Adipocyte (in vitro differentiated cells): ENCODE measurements around the gene RPA1.

Source experiments
- DNase-seq: peaks from one replicate; pipeline ENCODE4 v3.0.0-alpha.2; 2015; ENCODE audit warnings: low read depth
- H3K27me3 ChIP-seq: replicated peaks from 2 replicates; pipeline ENCODE4 v1.7.0; 2013; ENCODE audit warnings: mild to moderate bottlenecking, low read length, moderate library complexity; ENCODE audit not compliant: control insufficient read depth, insufficient read depth
- H3K36me3 ChIP-seq: 2 replicates; pipeline ENCODE4 v1.7.0; 2013; ENCODE audit warnings: low read length, mild to moderate bottlenecking, moderate library complexity; ENCODE audit not compliant: control insufficient read depth, insufficient read depth, severe bottlenecking
- H3K4me1 ChIP-seq: 2 replicates; pipeline ENCODE4 v1.7.0; 2013; ENCODE audit warnings: mild to moderate bottlenecking, low read length, moderate library complexity; ENCODE audit not compliant: control insufficient read depth, insufficient read depth
- H3K4me3 ChIP-seq: 2 replicates; pipeline ENCODE4 v1.7.0; 2013; ENCODE audit warnings: mild to moderate bottlenecking, low read length, moderate library complexity
- H3K9ac ChIP-seq: 2 replicates; pipeline ENCODE4 v1.7.0; 2013; ENCODE audit warnings: mild to moderate bottlenecking, low read length, moderate library complexity
- H3K9me3 ChIP-seq: 2 replicates; pipeline ENCODE4 v1.7.0; 2013; ENCODE audit warnings: mild to moderate bottlenecking, low read length, moderate library complexity; ENCODE audit not compliant: control insufficient read depth

RPA1 gene

GRCh38 chr17:1829592-1830257 is at the start of gene RPA1, which contains the start of gene SMYD4:
RPA1 (plus strand) TSS chr17:1830005; CDS start chr17:1830094, 89 bp downstream.
SMYD4 (minus strand) TSS chr17:1829902; CDS start chr17:1827994, 1,908 bp downstream.
- H3K4me1 ChIP-seq = peaks cover 16% of the 10 kb centered on the region
- no peaks in the 10 kb centered on the region for H3K27me3 ChIP-seq
- peak; percentile 97 for DNase-seq
- peaks cover 13% of the 10 kb centered on the region for H3K36me3 ChIP-seq
- peak within 1 kb of the TSS; percentile 88 for H3K9ac ChIP-seq
- no peaks in the 10 kb centered on the region for H3K9me3 ChIP-seq
- peak within 1 kb of the TSS; percentile 92 for H3K4me3 ChIP-seq

GRCh38 chr17:1782171-1782567 is 47.6 kb upstream of the RPA1 start:
- Histone ChIP-seq H3K4me3 (peak overlapping the region; percentile 59), H3K9me3 (no peaks in the 10 kb centered on the region), H3K4me1 (peaks cover 74% of the 10 kb centered on the region), H3K9ac (peak overlapping the region; percentile 95), H3K36me3 (peaks cover 21% of the 10 kb centered on the region), H3K27me3 (no peaks in the 10 kb centered on the region)
- no peak for DNase-seq

- Histone ChIP-seq H3K27me3 (no peaks in the 10 kb centered on the region), H3K9me3 (no peaks in the 10 kb centered on the region), H3K9ac (peak overlapping the region; percentile 95), H3K36me3 (peaks cover 10% of the 10 kb centered on the region), H3K4me3 (peak overlapping the region; percentile 62), H3K4me1 (peaks cover 82% of the 10 kb centered on the region)
- DNase-seq = no peak
Measured at GRCh38 chr17:1783271-1783670, 46.5 kb upstream of the RPA1 start.

- DNase-seq = peak; percentile 82
- peak overlapping the region; percentile 62 for H3K4me3 ChIP-seq
- H3K36me3 ChIP-seq = peaks cover 6% of the 10 kb centered on the region
- H3K4me1 ChIP-seq = peaks cover 74% of the 10 kb centered on the region
- H3K27me3 ChIP-seq = no peaks in the 10 kb centered on the region
- peak overlapping the region; percentile 95 for H3K9ac ChIP-seq
- no peaks in the 10 kb centered on the region for H3K9me3 ChIP-seq
Measured at GRCh38 chr17:1783834-1784611, 45.8 kb upstream of the RPA1 start.

DNA sequence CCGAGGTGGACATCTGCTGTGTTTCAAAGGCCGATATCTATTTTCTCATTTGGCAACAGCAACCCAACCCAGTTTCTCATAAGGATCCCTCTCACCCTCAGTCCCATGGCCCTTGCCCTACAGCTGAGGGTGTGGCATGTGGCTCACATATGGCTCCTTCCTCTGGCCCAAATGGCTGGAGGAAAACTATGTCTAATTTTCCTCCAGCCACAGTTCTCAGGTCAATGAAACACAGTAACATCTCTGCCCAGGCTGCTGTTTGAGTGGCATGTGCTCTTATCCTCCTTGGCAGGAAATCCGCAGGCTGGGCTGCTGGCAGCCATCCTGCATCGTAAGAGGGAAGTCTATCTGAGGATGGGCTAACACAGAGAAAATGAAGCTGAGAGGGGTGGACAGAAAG is 43.9 kb upstream of the RPA1 start:
- Histone ChIP-seq H3K36me3 (peaks cover 6% of the 10 kb centered on the region), H3K27me3 (no peaks in the 10 kb centered on the region), H3K4me3 (peak overlapping the region; percentile 66), H3K9ac (peak overlapping the region; percentile 95), H3K9me3 (no peaks in the 10 kb centered on the region), H3K4me1 (peaks cover 73% of the 10 kb centered on the region)
- DNase-seq = no peak

- DNase-seq = no peak
- H3K4me3 ChIP-seq = peak overlapping the region; percentile 66
- H3K9ac ChIP-seq = peak overlapping the region; percentile 95
- H3K36me3 ChIP-seq = no peaks in the 10 kb centered on the region
- H3K27me3 ChIP-seq = no peaks in the 10 kb centered on the region
- H3K4me1 ChIP-seq = peaks cover 66% of the 10 kb centered on the region
- no peaks in the 10 kb centered on the region for H3K9me3 ChIP-seq
Measured at GRCh38 chr17:1786708-1787107, 43.1 kb upstream of the RPA1 start.

DNA sequence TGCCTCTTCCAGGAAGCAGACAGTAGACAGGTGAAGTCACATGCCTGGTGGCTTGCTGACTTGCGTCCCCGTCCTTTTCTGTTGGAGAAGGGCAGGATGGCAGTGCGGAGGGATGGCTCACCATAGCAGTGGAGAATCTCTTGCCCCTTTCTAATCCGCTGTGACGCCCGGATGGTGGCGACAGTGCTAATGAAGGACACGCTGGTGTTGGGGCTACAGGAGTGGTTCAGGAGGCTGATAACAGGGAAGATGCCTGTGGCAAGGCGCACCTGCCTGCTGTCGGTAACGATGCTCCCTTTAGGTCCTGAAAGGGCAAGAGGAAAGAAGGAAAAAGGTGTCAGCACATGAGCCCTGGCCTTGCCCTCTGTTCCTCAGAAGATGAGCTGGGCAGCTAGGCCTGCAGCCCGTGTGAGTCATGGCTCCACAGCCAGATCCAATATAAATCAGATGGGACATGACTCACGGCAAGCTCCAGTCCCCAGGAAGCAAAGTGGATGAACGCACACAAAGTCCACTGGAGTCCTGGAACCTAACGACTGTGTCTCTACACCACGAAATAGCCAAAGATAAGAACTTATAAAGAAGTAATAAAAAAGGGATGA is 42.4 kb upstream of the RPA1 start:
- Histone ChIP-seq H3K4me1 (peaks cover 60% of the 10 kb centered on the region), H3K36me3 (no peaks in the 10 kb centered on the region), H3K27me3 (no peaks in the 10 kb centered on the region), H3K9ac (peak overlapping the region; percentile 95), H3K9me3 (no peaks in the 10 kb centered on the region), H3K4me3 (peak overlapping the region; percentile 66)
- peak; percentile 96 for DNase-seq

GRCh38 chr17:1789936-1790335 is 39.9 kb upstream of the RPA1 start:
- no peaks in the 10 kb centered on the region for H3K27me3 ChIP-seq
- peaks cover 43% of the 10 kb centered on the region for H3K4me1 ChIP-seq
- no peaks in the 10 kb centered on the region for H3K9me3 ChIP-seq
- H3K9ac ChIP-seq = no peak overlapping the region
- H3K36me3 ChIP-seq = no peaks in the 10 kb centered on the region
- no peak for DNase-seq
- no peak overlapping the region for H3K4me3 ChIP-seq

DNA sequence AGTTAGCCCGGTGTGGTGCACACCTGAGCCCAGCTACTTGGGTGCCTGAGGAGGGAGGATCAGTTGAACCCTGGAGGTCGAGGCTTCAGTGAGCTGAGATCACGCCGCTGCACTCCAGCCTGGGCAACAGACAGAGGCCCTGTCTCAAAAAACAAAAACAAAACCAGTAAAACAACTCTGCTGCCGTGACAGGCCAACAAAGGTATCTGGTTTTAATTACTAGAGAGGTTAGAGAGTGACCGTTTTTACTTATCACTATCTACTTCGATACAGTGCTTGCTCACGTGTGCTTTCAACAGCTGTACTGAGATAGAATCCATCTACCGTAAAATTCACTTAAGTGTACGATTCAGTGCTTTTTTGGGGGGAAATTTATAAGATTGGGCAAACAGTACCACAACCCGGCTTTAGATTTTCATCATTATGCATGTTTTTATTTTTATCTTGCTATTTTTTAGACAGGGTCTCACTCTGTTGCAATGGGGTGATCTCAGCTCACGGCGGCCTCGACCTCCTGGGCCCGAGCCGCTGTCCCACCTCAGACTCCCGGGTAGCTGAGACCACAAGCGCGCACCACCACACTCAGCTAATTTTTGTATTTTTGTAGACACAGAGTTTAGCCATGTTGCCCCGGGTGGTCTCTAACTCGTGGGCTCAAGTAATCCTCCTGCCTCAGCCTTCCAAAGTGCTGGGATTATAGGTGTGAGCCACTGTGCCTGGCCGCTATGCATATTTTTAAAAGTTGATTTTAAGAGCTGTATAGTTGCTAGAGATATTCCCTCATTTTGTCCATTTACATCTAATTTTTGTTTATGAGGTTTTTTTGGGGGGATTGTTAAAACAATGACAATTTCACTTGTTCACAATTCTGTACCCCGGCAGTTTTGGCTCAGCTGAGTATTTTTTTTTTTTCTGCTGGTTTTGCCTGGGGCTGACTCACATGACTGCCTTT is 37.0 kb upstream of the RPA1 start:
- DNase-seq = no peak

GRCh38 chr17:1793447-1793806 is 36.4 kb upstream of the RPA1 start:
- H3K9ac ChIP-seq = no peak overlapping the region
- H3K27me3 ChIP-seq = no peaks in the 10 kb centered on the region
- H3K4me1 ChIP-seq = peaks cover 20% of the 10 kb centered on the region
- H3K9me3 ChIP-seq = no peaks in the 10 kb centered on the region
- DNase-seq = no peak
- no peaks in the 10 kb centered on the region for H3K36me3 ChIP-seq
- no peak overlapping the region for H3K4me3 ChIP-seq

More for the DNA sequence above, 37.0 kb upstream of the RPA1 start:
- peak overlapping the region; percentile 20 for H3K9ac ChIP-seq
- no peaks in the 10 kb centered on the region for H3K36me3 ChIP-seq
- no peaks in the 10 kb centered on the region for H3K9me3 ChIP-seq
- no peaks in the 10 kb centered on the region for H3K27me3 ChIP-seq
- H3K4me3 ChIP-seq = no peak overlapping the region
- peaks cover 24% of the 10 kb centered on the region for H3K4me1 ChIP-seq
